Measurements from ENCODE around the gene NCOR1. TPM values are rescaled to one million over a fixed set of nuclear protein-coding genes. Genes with fewer than 3 reads are reported as not detected.

The NCOR1 gene
- total RNA-seq, 1 experiment from 2014 or later, result 95.2 TPM

DNA sequence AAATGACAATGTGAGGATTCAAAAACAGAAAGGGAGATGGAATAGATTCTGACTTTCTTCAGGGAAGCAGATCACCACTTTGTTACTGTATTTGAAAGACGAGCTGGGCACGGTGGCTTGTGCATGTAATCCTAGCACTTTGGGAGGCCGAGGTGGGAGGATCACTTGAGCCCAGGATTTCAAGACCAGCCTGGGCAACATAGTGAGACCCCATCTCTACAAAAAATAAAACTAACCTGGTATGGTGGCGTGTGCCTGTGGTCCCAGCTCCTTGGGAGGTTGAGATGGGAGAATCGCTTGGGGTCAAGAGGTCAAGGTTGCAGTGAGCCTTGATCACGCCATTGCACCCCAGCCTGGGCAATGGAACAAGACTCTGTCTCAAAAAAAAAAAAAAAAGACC is 35.7 kb upstream of the NCOR1 start:
- Histone ChIP-seq H3K9me3 (ENCODE audit: low read length) (no peaks in the 10 kb centered on the region), H3K4me1 (ENCODE audit: low read length) (no peaks in the 10 kb centered on the region), H3K9ac (ENCODE audit: low read length) (no peak overlapping the region), H3K27me3 (ENCODE audit: low read length) (no peaks in the 10 kb centered on the region), H3K79me2 (ENCODE audit: low read length) (peaks cover 27% of the 10 kb centered on the region), H3K4me3 (ENCODE audit: low read length) (no peak overlapping the region), H3K36me3 (ENCODE audit: insufficient read depth, low read length) (no peaks in the 10 kb centered on the region), H3K27ac (ENCODE audit: low read length) (no peak overlapping the region), H3K9me2 (replicated peaks; ENCODE audit: insufficient read depth, low read length) (no peaks in the 10 kb centered on the region), H4K20me1 (ENCODE audit: insufficient read depth, low read depth, low read length) (no peaks in the 10 kb centered on the region), H3K4me2 (ENCODE audit: low read depth, low read length, poor library complexity, severe bottlenecking) (no peak overlapping the region), H2AFZ (ENCODE audit: low read length) (no peak overlapping the region)
- no peak for DNase-seq

DNA sequence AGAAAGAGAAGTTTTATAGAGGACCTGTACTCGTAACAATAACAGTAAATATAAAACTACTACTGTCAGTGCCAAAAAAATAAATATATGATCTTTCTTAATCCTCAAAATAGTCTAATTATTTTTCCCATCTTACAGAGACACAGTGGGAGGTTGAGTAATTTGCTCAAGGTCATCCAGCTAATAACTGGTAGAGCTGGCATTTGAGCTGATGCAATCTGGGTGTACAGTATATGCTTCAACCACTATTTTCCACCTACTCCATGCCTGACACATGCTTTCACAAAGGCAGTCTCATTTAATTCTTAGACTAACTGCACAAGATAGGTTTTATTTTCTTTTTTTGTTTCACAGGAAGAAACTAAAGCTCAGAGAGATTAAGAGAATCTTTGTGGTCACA is 35.3 kb upstream of the NCOR1 start:
- Histone ChIP-seq H3K9me3 (ENCODE audit: low read length) (no peaks in the 10 kb centered on the region), H3K4me3 (ENCODE audit: low read length) (no peak overlapping the region), H3K4me1 (ENCODE audit: low read length) (no peaks in the 10 kb centered on the region), H3K9ac (ENCODE audit: low read length) (no peak overlapping the region), H3K4me2 (ENCODE audit: low read depth, low read length, poor library complexity, severe bottlenecking) (no peak overlapping the region), H3K9me2 (replicated peaks; ENCODE audit: insufficient read depth, low read length) (no peaks in the 10 kb centered on the region), H3K36me3 (ENCODE audit: insufficient read depth, low read length) (no peaks in the 10 kb centered on the region), H3K79me2 (ENCODE audit: low read length) (peaks cover 27% of the 10 kb centered on the region), H3K27ac (ENCODE audit: low read length) (no peak overlapping the region), H2AFZ (ENCODE audit: low read length) (no peak overlapping the region), H3K27me3 (ENCODE audit: low read length) (no peaks in the 10 kb centered on the region), H4K20me1 (ENCODE audit: insufficient read depth, low read depth, low read length) (no peaks in the 10 kb centered on the region)
- no peak for DNase-seq

DNA sequence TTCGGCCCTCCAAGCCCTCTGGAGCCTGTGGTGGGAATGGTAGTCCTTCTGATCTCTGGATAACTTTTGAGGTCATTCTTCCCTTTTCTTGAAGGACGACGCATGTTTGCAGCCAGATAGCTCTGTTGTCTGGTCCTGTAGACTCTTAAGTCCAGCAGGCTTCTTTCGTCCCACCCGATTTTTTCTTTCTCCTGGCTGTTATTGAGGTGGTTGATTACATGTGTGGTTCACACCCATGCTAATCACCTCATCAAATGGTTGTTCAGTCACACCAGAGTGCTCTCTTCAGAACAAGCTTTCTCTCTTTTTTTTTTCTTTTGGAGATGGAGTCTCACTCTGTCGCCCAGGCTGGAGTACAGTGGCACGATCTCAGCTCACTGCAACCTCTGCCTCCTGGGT is 32.3 kb upstream of the NCOR1 start:
- Histone ChIP-seq H3K36me3 (ENCODE audit: insufficient read depth, low read length) (no peaks in the 10 kb centered on the region), H2AFZ (ENCODE audit: low read length) (no peak overlapping the region), H3K4me3 (ENCODE audit: low read length) (no peak overlapping the region), H3K4me1 (ENCODE audit: low read length) (no peaks in the 10 kb centered on the region), H3K9ac (ENCODE audit: low read length) (no peak overlapping the region), H3K9me3 (ENCODE audit: low read length) (no peaks in the 10 kb centered on the region), H3K9me2 (replicated peaks; ENCODE audit: insufficient read depth, low read length) (no peaks in the 10 kb centered on the region), H4K20me1 (ENCODE audit: insufficient read depth, low read depth, low read length) (no peaks in the 10 kb centered on the region), H3K27me3 (ENCODE audit: low read length) (no peaks in the 10 kb centered on the region), H3K79me2 (ENCODE audit: low read length) (peaks cover 28% of the 10 kb centered on the region), H3K27ac (ENCODE audit: low read length) (no peak overlapping the region), H3K4me2 (ENCODE audit: low read depth, low read length, poor library complexity, severe bottlenecking) (no peak overlapping the region)
- DNase-seq, result no peak

DNA sequence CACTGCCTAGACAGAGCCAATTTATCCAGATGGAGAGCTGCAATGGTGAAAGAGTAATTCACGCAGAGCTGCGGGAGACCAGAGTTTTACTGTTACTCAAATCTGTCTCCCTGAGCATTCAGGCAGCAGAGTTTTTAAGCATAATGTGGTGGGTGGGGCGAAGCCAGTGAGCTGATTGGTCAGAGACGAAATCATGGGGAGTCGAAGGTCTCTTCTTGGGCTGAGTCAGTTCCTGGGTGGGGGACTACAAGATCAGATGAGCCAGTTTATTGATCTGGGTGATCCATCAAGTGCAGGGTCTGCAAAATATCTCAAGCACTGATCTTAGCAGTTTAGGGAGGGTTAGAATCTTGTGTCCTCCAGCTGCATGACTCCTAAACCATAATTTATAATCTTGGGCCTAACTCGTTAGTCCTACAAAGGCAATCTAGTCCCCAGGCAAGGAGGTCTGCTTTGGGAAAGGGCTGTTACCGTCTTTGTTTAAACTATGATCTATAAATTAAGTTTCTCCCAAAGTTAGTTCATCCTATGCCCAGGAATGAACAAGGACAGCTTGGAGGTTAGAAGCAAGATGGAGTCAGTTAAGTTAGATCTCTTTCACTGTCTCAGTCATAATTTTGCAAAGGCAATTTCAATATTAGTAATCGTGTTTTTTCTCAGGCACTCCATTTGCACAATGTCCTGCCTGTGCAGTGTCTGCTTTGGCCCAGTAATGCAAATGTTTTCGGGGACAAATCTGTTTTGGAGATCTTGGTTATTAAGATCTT is 28.6 kb upstream of the NCOR1 start:
- H3K27ac ChIP-seq (ENCODE audit: low read length), result no peak overlapping the region
- H3K36me3 ChIP-seq (ENCODE audit: insufficient read depth, low read length), result no peaks in the 10 kb centered on the region
- H2AFZ ChIP-seq (ENCODE audit: low read length), result no peak overlapping the region
- H3K4me1 ChIP-seq (ENCODE audit: low read length), result no peaks in the 10 kb centered on the region
- H3K4me2 ChIP-seq (ENCODE audit: low read depth, low read length, poor library complexity, severe bottlenecking), result no peak overlapping the region
- H3K79me2 ChIP-seq (ENCODE audit: low read length), result peaks cover 40% of the 10 kb centered on the region
- no peak overlapping the region for H3K9ac ChIP-seq (ENCODE audit: low read length)
- H4K20me1 ChIP-seq (ENCODE audit: insufficient read depth, low read depth, low read length), result no peaks in the 10 kb centered on the region
- no peak overlapping the region for H3K4me3 ChIP-seq (ENCODE audit: low read length)
- no peaks in the 10 kb centered on the region for H3K9me2 ChIP-seq (replicated peaks; ENCODE audit: insufficient read depth, low read length)
- H3K9me3 ChIP-seq (ENCODE audit: low read length), result no peaks in the 10 kb centered on the region
- no peak for DNase-seq
- no peaks in the 10 kb centered on the region for H3K27me3 ChIP-seq (ENCODE audit: low read length)

DNA sequence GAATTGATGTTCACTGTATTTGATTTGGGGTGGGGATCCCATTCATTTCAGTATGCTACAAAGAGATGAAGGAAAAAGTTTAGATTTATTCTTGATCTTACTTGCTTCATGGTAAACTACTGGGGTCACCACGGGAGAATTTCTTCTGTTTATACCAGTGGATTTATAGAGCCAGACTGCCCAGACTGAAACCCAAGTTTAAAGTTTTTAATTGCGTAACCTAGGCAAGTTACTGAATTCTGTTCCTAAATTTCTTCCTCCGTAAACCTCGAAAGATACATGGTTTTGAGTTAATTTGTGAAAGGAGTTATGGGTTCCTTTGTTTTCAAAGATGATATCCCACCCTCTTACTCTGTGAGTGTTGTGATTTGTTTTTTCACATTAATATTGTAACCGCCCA is 28.1 kb upstream of the NCOR1 start:
- no peak overlapping the region for H2AFZ ChIP-seq (ENCODE audit: low read length)
- peaks cover 35% of the 10 kb centered on the region for H3K79me2 ChIP-seq (ENCODE audit: low read length)
- H4K20me1 ChIP-seq (ENCODE audit: insufficient read depth, low read depth, low read length), result no peaks in the 10 kb centered on the region
- no peaks in the 10 kb centered on the region for H3K36me3 ChIP-seq (ENCODE audit: insufficient read depth, low read length)
- H3K4me3 ChIP-seq (ENCODE audit: low read length), result no peak overlapping the region
- no peaks in the 10 kb centered on the region for H3K9me2 ChIP-seq (replicated peaks; ENCODE audit: insufficient read depth, low read length)
- H3K4me2 ChIP-seq (ENCODE audit: low read depth, low read length, poor library complexity, severe bottlenecking), result no peak overlapping the region
- DNase-seq, result no peak
- H3K9me3 ChIP-seq (ENCODE audit: low read length), result no peaks in the 10 kb centered on the region
- no peak overlapping the region for H3K9ac ChIP-seq (ENCODE audit: low read length)
- H3K27me3 ChIP-seq (ENCODE audit: low read length), result no peaks in the 10 kb centered on the region
- no peaks in the 10 kb centered on the region for H3K4me1 ChIP-seq (ENCODE audit: low read length)
- H3K27ac ChIP-seq (ENCODE audit: low read length), result no peak overlapping the region

DNA sequence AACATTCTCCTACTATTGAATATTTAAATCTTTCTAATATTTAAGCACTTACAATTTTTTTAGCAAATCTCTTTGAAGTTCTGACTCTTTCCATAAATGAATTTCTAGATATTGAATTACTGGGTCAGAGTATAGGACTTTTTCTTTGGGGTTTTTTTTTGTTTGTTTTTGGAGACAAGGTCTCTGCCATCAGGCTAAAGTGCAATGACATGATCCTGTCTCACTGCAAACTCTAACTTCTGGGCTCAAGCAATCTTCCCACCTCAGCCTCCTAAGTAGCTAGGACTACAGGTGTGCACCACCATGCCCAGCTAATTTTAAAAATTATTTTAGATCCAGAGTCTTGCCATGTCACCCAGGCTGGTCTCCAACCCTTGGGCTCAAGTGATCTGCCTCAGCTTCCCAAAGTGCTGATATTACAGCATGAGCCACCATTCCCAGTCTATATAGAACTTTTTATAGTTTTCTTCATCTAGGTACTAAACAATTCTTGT is 26.6 kb upstream of the NCOR1 start:
- H3K27me3 ChIP-seq (ENCODE audit: low read length), result no peaks in the 10 kb centered on the region
- H2AFZ ChIP-seq (ENCODE audit: low read length), result no peak overlapping the region
- no peak overlapping the region for H3K9ac ChIP-seq (ENCODE audit: low read length)
- H3K4me3 ChIP-seq (ENCODE audit: low read length), result no peak overlapping the region
- no peaks in the 10 kb centered on the region for H3K4me1 ChIP-seq (ENCODE audit: low read length)
- H3K79me2 ChIP-seq (ENCODE audit: low read length), result peaks cover 35% of the 10 kb centered on the region
- H3K36me3 ChIP-seq (ENCODE audit: insufficient read depth, low read length), result no peaks in the 10 kb centered on the region
- no peaks in the 10 kb centered on the region for H3K9me2 ChIP-seq (replicated peaks; ENCODE audit: insufficient read depth, low read length)
- no peak overlapping the region for H3K4me2 ChIP-seq (ENCODE audit: low read depth, low read length, poor library complexity, severe bottlenecking)
- no peaks in the 10 kb centered on the region for H4K20me1 ChIP-seq (ENCODE audit: insufficient read depth, low read depth, low read length)
- DNase-seq, result no peak
- no peak overlapping the region for H3K27ac ChIP-seq (ENCODE audit: low read length)
- H3K9me3 ChIP-seq (ENCODE audit: low read length), result no peaks in the 10 kb centered on the region

DNA sequence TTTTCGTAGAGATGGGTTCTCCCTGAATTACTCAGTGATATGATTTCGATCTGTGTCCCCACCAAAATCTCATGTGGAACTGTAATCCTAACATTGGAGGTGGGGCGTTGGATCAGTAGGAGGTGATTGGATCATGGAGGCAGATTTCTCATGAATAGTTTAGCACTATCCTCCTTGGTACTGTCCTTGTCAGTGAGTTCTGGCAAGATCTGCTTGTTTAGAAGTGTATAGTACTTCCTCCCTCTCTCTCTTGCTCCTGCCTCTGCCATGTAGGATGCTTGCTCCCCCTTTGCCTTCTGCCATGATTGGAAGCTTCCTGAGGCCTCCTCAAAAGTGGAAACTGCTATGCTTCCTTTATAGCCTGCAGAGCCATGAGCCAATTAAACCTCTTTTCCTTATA is 24.6 kb upstream of the NCOR1 start:
- Histone ChIP-seq H3K79me2 (ENCODE audit: low read length) (peaks cover 43% of the 10 kb centered on the region), H4K20me1 (ENCODE audit: insufficient read depth, low read depth, low read length) (no peaks in the 10 kb centered on the region), H3K9me2 (replicated peaks; ENCODE audit: insufficient read depth, low read length) (no peaks in the 10 kb centered on the region), H3K36me3 (ENCODE audit: insufficient read depth, low read length) (peaks cover 5% of the 10 kb centered on the region; the same call in 1 of the 2 replicates), H3K4me3 (ENCODE audit: low read length) (no peak overlapping the region), H3K4me2 (ENCODE audit: low read depth, low read length, poor library complexity, severe bottlenecking) (no peak overlapping the region), H3K27me3 (ENCODE audit: low read length) (no peaks in the 10 kb centered on the region), H3K4me1 (ENCODE audit: low read length) (no peaks in the 10 kb centered on the region), H2AFZ (ENCODE audit: low read length) (no peak overlapping the region), H3K9me3 (ENCODE audit: low read length) (no peaks in the 10 kb centered on the region), H3K27ac (ENCODE audit: low read length) (no peak overlapping the region), H3K9ac (ENCODE audit: low read length) (no peak overlapping the region)
- DNase-seq, result no peak

DNA sequence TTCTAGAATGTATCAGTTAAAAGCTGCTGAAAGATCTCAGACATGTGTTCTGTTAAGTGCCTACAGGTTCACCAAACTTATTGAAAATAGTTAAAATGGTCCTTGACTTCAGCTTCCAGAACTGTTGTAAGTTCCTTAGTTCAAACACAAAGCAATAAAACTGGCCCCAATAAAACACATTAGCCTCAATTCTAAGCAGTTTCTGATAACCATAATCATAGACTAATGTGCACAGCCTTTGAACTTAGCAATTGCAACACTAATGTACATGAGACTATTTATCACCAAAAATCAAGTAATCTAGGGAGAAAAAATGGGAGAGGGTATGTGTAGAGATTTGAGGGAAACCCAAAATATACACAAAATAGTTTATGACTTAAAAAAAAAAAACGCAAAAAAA is 17.1 kb upstream of the NCOR1 start:
- H3K36me3 ChIP-seq (ENCODE audit: insufficient read depth, low read length), result peaks cover 5% of the 10 kb centered on the region; the same call in 1 of the 2 replicates
- H3K9me3 ChIP-seq (ENCODE audit: low read length), result no peaks in the 10 kb centered on the region
- H3K4me2 ChIP-seq (ENCODE audit: low read depth, low read length, poor library complexity, severe bottlenecking), result no peak overlapping the region
- H3K27ac ChIP-seq (ENCODE audit: low read length), result no peak overlapping the region
- DNase-seq, result no peak
- H3K9me2 ChIP-seq (replicated peaks; ENCODE audit: insufficient read depth, low read length), result no peaks in the 10 kb centered on the region
- H3K27me3 ChIP-seq (ENCODE audit: low read length), result no peaks in the 10 kb centered on the region
- H3K9ac ChIP-seq (ENCODE audit: low read length), result no peak overlapping the region
- no peaks in the 10 kb centered on the region for H4K20me1 ChIP-seq (ENCODE audit: insufficient read depth, low read depth, low read length)
- H3K4me1 ChIP-seq (ENCODE audit: low read length), result peaks cover 6% of the 10 kb centered on the region
- no peak overlapping the region for H2AFZ ChIP-seq (ENCODE audit: low read length)
- peaks cover 54% of the 10 kb centered on the region for H3K79me2 ChIP-seq (ENCODE audit: low read length)
- H3K4me3 ChIP-seq (ENCODE audit: low read length), result no peak overlapping the region
